GM19240 (cell line): ENCODE results near the gene YIPF4.
"Not testable (repeated sequence)": the region's sequence is repeated elsewhere in the genome, so short reads cannot be mapped to it uniquely, and the experiment has no call there.

Source experiments
- DNase-seq: peaks from one replicate; pipeline ENCODE4 v3.0.0; 2011; ENCODE audit warnings: low spot score; ENCODE audit not compliant: insufficient read length

YIPF4 gene

GRCh38 chr2:32365679-32366078, 88.0 kb downstream of the YIPF4 start:
- not testable (repeated sequence) for DNase-seq
